Bronchial epithelial cell (primary cell): ENCODE data around the gene ZNF860. TPM values are rescaled to one million over a fixed set of nuclear protein-coding genes. Genes with fewer than 3 reads are reported as not detected.
A peak's percentile ranks its signal among the peaks of the same experiment; 100 is the strongest.

Experiments
- DNase-seq: peaks from one replicate; pipeline ENCODE4 v3.0.0-alpha.2; 2010; ENCODE audit warnings: low read depth
- FAIRE-seq: peaks from 2 replicates; lab custom pipeline; 2011; peaks lifted over from hg19 to GRCh38; lab: Jason Lieb, UNC
- H3K27me3 ChIP-seq: 2 replicates; pipeline ENCODE4 v1.5.1; 2011; ENCODE audit warnings: low read length; ENCODE audit not compliant: control insufficient read depth, insufficient read depth
- H3K36me3 ChIP-seq: 2 replicates; pipeline ENCODE4 v1.5.1; 2011; ENCODE audit warnings: low read length; ENCODE audit not compliant: control insufficient read depth, insufficient read depth
- H3K4me3 ChIP-seq: 2 replicates; pipeline ENCODE4 v1.5.1; 2011; ENCODE audit warnings: mild to moderate bottlenecking, low read depth, low read length, control low read depth
- total RNA-seq: library from RNA; depleted of rRNA; stranded (reverse); fragments of >200 nt; gene quantifications from 2 replicates; pipeline ENCODE4 v1.2.1, GENCODE V29; 2014
- TF ChIP-seq, protein P1 (sequence below): IDR thresholded peaks from 2 replicates; pipeline ENCODE4 v1.5.1; 2011; ENCODE audit warnings: mild to moderate bottlenecking, moderate library complexity, low read length, control low read depth, inconsistent platforms; ENCODE audit not compliant: insufficient read depth, severe bottlenecking

ZNF860 gene
- total RNA-seq, 1 donor from 2014 or later, result 3.7 TPM

DNA sequence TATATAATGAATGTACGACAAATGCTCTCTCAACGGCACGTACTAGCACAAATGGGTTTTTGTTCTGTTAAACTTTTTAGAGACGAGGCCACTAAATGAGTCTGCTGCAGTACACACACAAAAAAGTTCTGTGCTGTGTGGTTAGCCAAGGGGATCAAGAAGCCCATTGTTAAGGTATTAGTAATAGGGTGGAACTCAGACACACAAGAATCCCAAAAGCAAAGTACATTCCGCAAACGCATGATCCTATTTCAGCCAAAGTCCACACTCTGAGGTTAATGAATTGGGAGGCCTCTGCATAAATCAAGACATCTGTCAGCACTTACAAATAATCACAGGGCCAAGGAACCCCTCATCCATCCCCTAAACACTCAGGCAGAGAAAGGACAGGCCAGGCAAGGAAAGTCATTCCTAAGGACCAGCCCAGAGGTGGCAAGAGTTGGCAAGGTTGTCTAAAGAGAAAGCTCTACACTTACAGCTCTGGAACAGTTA is 12.6 kb upstream of the ZNF860 start:
- Histone ChIP-seq H3K4me3 (no peak overlapping the region), H3K36me3 (no peaks in the 10 kb centered on the region), H3K27me3 (no peaks in the 10 kb centered on the region)
- TF ChIP-seq, protein P1, sequence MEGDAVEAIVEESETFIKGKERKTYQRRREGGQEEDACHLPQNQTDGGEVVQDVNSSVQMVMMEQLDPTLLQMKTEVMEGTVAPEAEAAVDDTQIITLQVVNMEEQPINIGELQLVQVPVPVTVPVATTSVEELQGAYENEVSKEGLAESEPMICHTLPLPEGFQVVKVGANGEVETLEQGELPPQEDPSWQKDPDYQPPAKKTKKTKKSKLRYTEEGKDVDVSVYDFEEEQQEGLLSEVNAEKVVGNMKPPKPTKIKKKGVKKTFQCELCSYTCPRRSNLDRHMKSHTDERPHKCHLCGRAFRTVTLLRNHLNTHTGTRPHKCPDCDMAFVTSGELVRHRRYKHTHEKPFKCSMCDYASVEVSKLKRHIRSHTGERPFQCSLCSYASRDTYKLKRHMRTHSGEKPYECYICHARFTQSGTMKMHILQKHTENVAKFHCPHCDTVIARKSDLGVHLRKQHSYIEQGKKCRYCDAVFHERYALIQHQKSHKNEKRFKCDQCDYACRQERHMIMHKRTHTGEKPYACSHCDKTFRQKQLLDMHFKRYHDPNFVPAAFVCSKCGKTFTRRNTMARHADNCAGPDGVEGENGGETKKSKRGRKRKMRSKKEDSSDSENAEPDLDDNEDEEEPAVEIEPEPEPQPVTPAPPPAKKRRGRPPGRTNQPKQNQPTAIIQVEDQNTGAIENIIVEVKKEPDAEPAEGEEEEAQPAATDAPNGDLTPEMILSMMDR, result no peak
- DNase-seq, result peak; percentile 93
- no peak for FAIRE-seq

- Histone ChIP-seq H3K27me3 (no peaks in the 10 kb centered on the region), H3K36me3 (no peaks in the 10 kb centered on the region), H3K4me3 (no peak overlapping the region)
- no peak for DNase-seq
- TF ChIP-seq, protein P1, result no peak
- no peak for FAIRE-seq
These were observed 9.9 kb upstream of the ZNF860 start for GRCh38 chr3:31971607-31972006.

GRCh38 chr3:31973081-31973480 is 8.5 kb upstream of the ZNF860 start:
- TF ChIP-seq, protein P1, result no peak
- FAIRE-seq (no peak), DNase-seq (no peak)
- H3K27me3 ChIP-seq, result no peaks in the 10 kb centered on the region
- H3K4me3 ChIP-seq, result no peak overlapping the region
- no peaks in the 10 kb centered on the region for H3K36me3 ChIP-seq

GRCh38 chr3:31973837-31974236 is 7.7 kb upstream of the ZNF860 start:
- FAIRE-seq (no peak), DNase-seq (no peak)
- no peaks in the 10 kb centered on the region for H3K36me3 ChIP-seq
- no peaks in the 10 kb centered on the region for H3K27me3 ChIP-seq
- TF ChIP-seq, protein P1, result no peak
- no peak overlapping the region for H3K4me3 ChIP-seq

- H3K36me3 ChIP-seq, result no peaks in the 10 kb centered on the region
- DNase-seq (no peak), FAIRE-seq (no peak)
- no peaks in the 10 kb centered on the region for H3K27me3 ChIP-seq
- TF ChIP-seq, protein P1, result no peak
- no peak overlapping the region for H3K4me3 ChIP-seq
These were observed 7.1 kb upstream of the ZNF860 start for GRCh38 chr3:31974471-31974870.

- no peak for FAIRE-seq
- Histone ChIP-seq H3K4me3 (no peak overlapping the region), H3K27me3 (no peaks in the 10 kb centered on the region), H3K36me3 (no peaks in the 10 kb centered on the region)
- DNase-seq, result no peak
- TF ChIP-seq, protein P1, result no peak
These were observed 6.6 kb upstream of the ZNF860 start for GRCh38 chr3:31974964-31975363.
